Measurements from ENCODE around the gene MRPL17. TPM values are rescaled to one million over a fixed set of nuclear protein-coding genes. Genes with fewer than 3 reads are reported as not detected.

Gene MRPL17
- total and polyA plus RNA-seq, 2 of the 13 experiments (the other 11 are each of a cell fraction or from before 2014, with no cell fraction given): 59.4 to 90.0 TPM

DNA sequence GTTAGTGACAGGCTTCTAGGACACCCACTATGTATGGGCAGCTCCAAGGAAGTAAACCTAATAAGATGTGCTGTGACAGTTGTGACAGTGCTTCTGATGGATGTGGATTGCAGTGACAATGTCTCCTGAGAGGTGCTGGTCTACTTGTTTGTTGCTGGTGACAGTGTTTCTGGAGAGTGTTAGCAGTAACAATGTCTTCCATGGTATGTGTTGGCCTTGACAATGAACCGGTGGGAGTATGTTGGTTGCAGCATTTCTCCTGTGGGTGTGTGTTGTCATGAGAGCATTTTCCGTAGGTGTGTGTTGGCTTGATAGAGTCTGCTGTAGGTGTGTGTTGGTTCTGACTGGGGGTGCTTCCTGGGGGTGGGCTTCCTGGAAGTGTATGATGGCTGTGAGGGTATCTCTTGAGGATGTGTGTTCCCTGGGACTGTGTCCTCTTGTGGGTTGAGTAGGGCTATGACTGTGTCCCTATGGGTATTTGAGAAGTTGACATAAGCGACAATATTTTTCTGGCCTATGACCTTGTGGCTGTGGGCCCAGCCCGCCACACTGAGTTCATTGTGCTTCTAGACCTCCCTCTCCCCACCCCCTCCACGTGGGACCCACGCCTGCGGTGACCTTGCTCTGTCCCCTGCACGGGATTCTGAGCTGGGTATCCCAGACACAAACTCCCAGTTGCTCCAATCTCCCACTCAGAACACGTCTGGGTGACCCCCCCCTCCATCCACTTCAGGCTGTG is 28.7 kb downstream of the MRPL17 start (continued):
- TF ChIP-seq, protein P1, sequence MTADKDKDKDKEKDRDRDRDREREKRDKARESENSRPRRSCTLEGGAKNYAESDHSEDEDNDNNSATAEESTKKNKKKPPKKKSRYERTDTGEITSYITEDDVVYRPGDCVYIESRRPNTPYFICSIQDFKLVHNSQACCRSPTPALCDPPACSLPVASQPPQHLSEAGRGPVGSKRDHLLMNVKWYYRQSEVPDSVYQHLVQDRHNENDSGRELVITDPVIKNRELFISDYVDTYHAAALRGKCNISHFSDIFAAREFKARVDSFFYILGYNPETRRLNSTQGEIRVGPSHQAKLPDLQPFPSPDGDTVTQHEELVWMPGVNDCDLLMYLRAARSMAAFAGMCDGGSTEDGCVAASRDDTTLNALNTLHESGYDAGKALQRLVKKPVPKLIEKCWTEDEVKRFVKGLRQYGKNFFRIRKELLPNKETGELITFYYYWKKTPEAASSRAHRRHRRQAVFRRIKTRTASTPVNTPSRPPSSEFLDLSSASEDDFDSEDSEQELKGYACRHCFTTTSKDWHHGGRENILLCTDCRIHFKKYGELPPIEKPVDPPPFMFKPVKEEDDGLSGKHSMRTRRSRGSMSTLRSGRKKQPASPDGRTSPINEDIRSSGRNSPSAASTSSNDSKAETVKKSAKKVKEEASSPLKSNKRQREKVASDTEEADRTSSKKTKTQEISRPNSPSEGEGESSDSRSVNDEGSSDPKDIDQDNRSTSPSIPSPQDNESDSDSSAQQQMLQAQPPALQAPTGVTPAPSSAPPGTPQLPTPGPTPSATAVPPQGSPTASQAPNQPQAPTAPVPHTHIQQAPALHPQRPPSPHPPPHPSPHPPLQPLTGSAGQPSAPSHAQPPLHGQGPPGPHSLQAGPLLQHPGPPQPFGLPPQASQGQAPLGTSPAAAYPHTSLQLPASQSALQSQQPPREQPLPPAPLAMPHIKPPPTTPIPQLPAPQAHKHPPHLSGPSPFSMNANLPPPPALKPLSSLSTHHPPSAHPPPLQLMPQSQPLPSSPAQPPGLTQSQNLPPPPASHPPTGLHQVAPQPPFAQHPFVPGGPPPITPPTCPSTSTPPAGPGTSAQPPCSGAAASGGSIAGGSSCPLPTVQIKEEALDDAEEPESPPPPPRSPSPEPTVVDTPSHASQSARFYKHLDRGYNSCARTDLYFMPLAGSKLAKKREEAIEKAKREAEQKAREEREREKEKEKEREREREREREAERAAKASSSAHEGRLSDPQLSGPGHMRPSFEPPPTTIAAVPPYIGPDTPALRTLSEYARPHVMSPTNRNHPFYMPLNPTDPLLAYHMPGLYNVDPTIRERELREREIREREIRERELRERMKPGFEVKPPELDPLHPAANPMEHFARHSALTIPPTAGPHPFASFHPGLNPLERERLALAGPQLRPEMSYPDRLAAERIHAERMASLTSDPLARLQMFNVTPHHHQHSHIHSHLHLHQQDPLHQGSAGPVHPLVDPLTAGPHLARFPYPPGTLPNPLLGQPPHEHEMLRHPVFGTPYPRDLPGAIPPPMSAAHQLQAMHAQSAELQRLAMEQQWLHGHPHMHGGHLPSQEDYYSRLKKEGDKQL (CRISPR knock-in tag; IDR thresholded peaks at IDR 0.05; ENCODE audit: low read depth): peak; percentile 90
- TF ChIP-seq PAWR (CRISPR knock-in tag; IDR thresholded peaks at IDR 0.05; ENCODE audit: borderline replicate concordance) (no peak), SP5 (CRISPR knock-in tag; IDR thresholded peaks at IDR 0.05; ENCODE audit: borderline replicate concordance, low read depth) (peak; percentile 97), ZMYM4 (CRISPR knock-in tag; IDR thresholded peaks at IDR 0.05) (no peak), CBX5 (CRISPR knock-in tag; IDR thresholded peaks at IDR 0.05; ENCODE audit: borderline replicate concordance) (no peak), TBX3 (IDR thresholded peaks at IDR 0.05; ENCODE audit: borderline replicate concordance) (peak; percentile 48; the same call in 1 of the 2 replicates), MYC (CRISPR knock-in tag; IDR thresholded peaks at IDR 0.05; ENCODE audit: borderline replicate concordance) (peak; percentile 21; the same call in 1 of the 2 replicates), ZNF616 (CRISPR knock-in tag; IDR thresholded peaks at IDR 0.05; ENCODE audit: low read depth) (no peak), SALL1 (CRISPR knock-in tag; IDR thresholded peaks at IDR 0.05) (peak; percentile 58)
- TF ChIP-seq, protein P2, sequence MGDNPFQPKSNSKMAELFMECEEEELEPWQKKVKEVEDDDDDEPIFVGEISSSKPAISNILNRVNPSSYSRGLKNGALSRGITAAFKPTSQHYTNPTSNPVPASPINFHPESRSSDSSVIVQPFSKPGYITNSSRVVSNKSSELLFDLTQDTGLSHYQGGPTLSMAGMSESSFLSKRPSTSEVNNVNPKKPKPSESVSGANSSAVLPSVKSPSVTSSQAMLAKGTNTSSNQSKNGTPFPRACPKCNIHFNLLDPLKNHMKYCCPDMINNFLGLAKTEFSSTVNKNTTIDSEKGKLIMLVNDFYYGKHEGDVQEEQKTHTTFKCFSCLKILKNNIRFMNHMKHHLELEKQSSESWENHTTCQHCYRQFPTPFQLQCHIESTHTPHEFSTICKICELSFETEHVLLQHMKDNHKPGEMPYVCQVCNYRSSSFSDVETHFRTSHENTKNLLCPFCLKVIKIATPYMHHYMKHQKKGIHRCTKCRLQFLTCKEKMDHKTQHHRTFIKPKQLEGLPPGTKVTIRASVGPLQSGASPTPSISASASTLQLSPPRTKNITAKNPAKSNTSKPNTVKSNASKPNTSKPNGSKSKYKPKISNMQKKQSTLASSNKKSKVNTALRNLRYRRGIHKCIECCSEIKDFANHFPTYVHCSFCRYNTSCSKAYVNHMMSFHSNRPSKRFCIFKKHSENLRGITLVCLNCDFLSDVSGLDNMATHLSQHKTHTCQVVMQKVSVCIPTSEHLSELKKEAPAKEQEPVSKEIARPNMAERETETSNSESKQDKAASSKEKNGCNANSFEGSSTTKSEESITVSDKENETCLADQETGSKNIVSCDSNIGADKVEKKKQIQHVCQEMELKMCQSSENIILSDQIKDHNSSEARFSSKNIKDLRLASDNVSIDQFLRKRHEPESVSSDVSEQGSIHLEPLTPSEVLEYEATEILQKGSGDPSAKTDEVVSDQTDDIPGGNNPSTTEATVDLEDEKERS (CRISPR knock-in tag; IDR thresholded peaks at IDR 0.05): no peak
- TF ChIP-seq, protein P3, sequence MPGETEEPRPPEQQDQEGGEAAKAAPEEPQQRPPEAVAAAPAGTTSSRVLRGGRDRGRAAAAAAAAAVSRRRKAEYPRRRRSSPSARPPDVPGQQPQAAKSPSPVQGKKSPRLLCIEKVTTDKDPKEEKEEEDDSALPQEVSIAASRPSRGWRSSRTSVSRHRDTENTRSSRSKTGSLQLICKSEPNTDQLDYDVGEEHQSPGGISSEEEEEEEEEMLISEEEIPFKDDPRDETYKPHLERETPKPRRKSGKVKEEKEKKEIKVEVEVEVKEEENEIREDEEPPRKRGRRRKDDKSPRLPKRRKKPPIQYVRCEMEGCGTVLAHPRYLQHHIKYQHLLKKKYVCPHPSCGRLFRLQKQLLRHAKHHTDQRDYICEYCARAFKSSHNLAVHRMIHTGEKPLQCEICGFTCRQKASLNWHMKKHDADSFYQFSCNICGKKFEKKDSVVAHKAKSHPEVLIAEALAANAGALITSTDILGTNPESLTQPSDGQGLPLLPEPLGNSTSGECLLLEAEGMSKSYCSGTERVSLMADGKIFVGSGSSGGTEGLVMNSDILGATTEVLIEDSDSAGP (CRISPR knock-in tag; IDR thresholded peaks at IDR 0.05; ENCODE audit: borderline replicate concordance): 0 out of 2 replicates have a peak, but pooled peaks have one; percentile 20
- TF ChIP-seq, protein P4, sequence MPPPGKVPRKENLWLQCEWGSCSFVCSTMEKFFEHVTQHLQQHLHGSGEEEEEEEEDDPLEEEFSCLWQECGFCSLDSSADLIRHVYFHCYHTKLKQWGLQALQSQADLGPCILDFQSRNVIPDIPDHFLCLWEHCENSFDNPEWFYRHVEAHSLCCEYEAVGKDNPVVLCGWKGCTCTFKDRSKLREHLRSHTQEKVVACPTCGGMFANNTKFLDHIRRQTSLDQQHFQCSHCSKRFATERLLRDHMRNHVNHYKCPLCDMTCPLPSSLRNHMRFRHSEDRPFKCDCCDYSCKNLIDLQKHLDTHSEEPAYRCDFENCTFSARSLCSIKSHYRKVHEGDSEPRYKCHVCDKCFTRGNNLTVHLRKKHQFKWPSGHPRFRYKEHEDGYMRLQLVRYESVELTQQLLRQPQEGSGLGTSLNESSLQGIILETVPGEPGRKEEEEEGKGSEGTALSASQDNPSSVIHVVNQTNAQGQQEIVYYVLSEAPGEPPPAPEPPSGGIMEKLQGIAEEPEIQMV (CRISPR knock-in tag; IDR thresholded peaks at IDR 0.05; ENCODE audit: low read depth): no peak

Data from HepG2 (cell line).